MM.1S (cell line): ENCODE data around the gene NIPSNAP3A.

Source experiments
- DNase-seq: peaks from one replicate; pipeline ENCODE4 v3.0.0-alpha.2; 2015
- H2AFZ ChIP-seq: fragments of 300-600 bp; sonication (generic); 2 replicates; pipeline ENCODE4 v1.6.0; 2016; ENCODE audit warnings: antibody characterized with exemption, low read length
- H3F3A ChIP-seq: fragments of 300-600 bp; sonication (generic); 2 replicates; pipeline ENCODE4 v1.6.1; 2016; ENCODE audit warnings: mild to moderate bottlenecking, antibody characterized with exemption, low read length, moderate library complexity, mixed read lengths; ENCODE audit not compliant: insufficient read depth
- H3K27ac ChIP-seq: fragments of 300-600 bp; sonication (generic); 2 replicates; pipeline ENCODE4 v1.5.1; 2016; ENCODE audit warnings: mild to moderate bottlenecking, low read length
- H3K27me3 ChIP-seq: fragments of 300-600 bp; sonication (generic); replicated peaks from 2 replicates; pipeline ENCODE4 v1.6.0; 2016; ENCODE audit warnings: low read length; ENCODE audit not compliant: insufficient read depth
- H3K36me3 ChIP-seq: fragments of 300-600 bp; sonication (generic); replicated peaks from 2 replicates; pipeline ENCODE4 v1.6.1; 2016; ENCODE audit warnings: mild to moderate bottlenecking, low read length, mixed read lengths; ENCODE audit not compliant: insufficient read depth
- H3K4me1 ChIP-seq: fragments of 300-600 bp; sonication (generic); 2 replicates; pipeline ENCODE4 v1.6.1; 2016; ENCODE audit warnings: low read length, mixed read lengths
- H3K4me2 ChIP-seq: fragments of 300-600 bp; sonication (generic); 2 replicates; pipeline ENCODE4 v1.6.0; 2016; ENCODE audit warnings: low read depth, low read length
- H3K4me3 ChIP-seq: fragments of 300-600 bp; sonication (generic); 2 replicates; pipeline ENCODE4 v1.5.1; 2016; ENCODE audit warnings: low read length, mixed read lengths
- H3K79me2 ChIP-seq: fragments of 300-600 bp; sonication (generic); 2 replicates; pipeline ENCODE4 v1.6.1; 2016; ENCODE audit warnings: mixed run types, low read length, mixed read lengths
- H3K9ac ChIP-seq: fragments of 300-600 bp; sonication (generic); 2 replicates; pipeline ENCODE4 v1.6.1; 2016; ENCODE audit warnings: low read length, mixed read lengths
- H3K9me2 ChIP-seq: fragments of 300-600 bp; sonication (generic); replicated peaks from 2 replicates; pipeline ENCODE4 v1.6.1; 2016; ENCODE audit warnings: mild to moderate bottlenecking, low read length, mixed read lengths; ENCODE audit not compliant: insufficient read depth
- H3K9me3 ChIP-seq: fragments of 300-600 bp; sonication (generic); replicated peaks from 2 replicates; pipeline ENCODE4 v1.6.1; 2016; ENCODE audit warnings: mild to moderate bottlenecking, low read length, mixed read lengths; ENCODE audit not compliant: insufficient read depth
- H4K20me1 ChIP-seq: fragments of 300-600 bp; sonication (generic); 2 replicates; pipeline ENCODE4 v1.6.1; 2016; ENCODE audit warnings: mild to moderate bottlenecking, low read length, moderate library complexity, mixed read lengths; ENCODE audit not compliant: insufficient read depth
- EZH2 ChIP-seq: fragments of 300-600 bp; sonication (generic); optimal IDR thresholded peaks from 2 replicates; pipeline ENCODE3; 2017; ENCODE audit warnings: low read depth, mild to moderate bottlenecking, antibody characterized with exemption, low read length, mixed read lengths
- EZH2phosphoT487 ChIP-seq: fragments of 300-600 bp; sonication (generic); IDR thresholded peaks from 2 replicates; pipeline ENCODE4 v1.6.1; 2018; ENCODE audit warnings: antibody characterized with exemption, low read length
- TF ChIP-seq, protein P1 (sequence below): fragments of 300-600 bp; sonication (generic); IDR thresholded peaks from 2 replicates; pipeline ENCODE4 v1.5.1; 2016; ENCODE audit warnings: antibody characterized with exemption, low read length, mixed read lengths

The NIPSNAP3A gene

DNA sequence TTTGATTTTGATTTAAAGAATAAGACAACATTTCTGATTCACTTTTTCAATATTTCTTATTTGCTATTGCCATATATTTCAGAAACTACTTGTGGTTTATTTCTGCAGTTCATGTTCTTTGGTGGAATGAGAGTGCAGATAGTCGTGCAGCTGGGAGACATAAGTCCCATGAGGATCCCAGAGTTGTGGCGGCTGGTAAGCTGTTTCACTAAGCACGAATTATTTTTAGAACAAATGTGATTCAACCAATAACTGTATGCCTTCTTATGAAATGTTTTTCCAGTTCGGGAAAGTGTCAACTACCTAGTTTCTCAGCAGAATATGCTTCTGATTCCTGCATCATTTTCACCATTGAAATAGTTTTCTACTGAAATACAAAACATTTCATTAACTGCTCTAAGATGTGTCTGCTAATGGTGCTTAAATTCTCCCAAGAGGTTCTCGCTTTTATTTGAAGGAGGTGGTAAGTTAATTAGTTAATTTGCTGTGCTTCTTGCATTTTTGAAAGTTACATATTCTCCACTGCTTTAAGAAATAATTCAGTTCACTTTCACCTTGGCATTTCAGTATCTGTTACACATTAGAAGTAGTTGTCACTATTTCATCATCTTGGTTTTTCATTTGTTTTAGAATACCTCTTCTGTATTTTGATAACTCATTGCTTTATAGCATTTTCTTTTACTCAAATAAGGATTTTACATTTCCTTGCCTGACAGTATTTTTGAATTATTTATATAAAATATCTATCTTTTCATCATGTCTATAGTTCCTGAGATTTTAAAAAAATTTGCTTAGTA, 25.4 kb downstream of the NIPSNAP3A start:
- H3K4me2 ChIP-seq: peak overlapping the region; percentile 65
- H3K9ac ChIP-seq: no peak overlapping the region
- H3K4me3 ChIP-seq: no peak overlapping the region
- no peaks in the 10 kb centered on the region for H3K36me3 ChIP-seq
- peaks cover 24% of the 10 kb centered on the region for H3K4me1 ChIP-seq
- 0 out of 2 replicates have a peak overlapping the region, but pooled peaks have one; percentile 22 for H2AFZ ChIP-seq
- no peaks in the 10 kb centered on the region for H3K27me3 ChIP-seq
- H3K79me2 ChIP-seq: no peaks in the 10 kb centered on the region
- H3F3A ChIP-seq: peaks cover 18% of the 10 kb centered on the region
- H4K20me1 ChIP-seq: no peaks in the 10 kb centered on the region
- H3K9me2 ChIP-seq: no peaks in the 10 kb centered on the region
- peak overlapping the region; percentile 18; the same call in 1 of the 2 replicates for H3K27ac ChIP-seq
- no peak for TF ChIP-seq EZH2phosphoT487
- no peak for TF ChIP-seq EZH2
- TF ChIP-seq, protein P1, sequence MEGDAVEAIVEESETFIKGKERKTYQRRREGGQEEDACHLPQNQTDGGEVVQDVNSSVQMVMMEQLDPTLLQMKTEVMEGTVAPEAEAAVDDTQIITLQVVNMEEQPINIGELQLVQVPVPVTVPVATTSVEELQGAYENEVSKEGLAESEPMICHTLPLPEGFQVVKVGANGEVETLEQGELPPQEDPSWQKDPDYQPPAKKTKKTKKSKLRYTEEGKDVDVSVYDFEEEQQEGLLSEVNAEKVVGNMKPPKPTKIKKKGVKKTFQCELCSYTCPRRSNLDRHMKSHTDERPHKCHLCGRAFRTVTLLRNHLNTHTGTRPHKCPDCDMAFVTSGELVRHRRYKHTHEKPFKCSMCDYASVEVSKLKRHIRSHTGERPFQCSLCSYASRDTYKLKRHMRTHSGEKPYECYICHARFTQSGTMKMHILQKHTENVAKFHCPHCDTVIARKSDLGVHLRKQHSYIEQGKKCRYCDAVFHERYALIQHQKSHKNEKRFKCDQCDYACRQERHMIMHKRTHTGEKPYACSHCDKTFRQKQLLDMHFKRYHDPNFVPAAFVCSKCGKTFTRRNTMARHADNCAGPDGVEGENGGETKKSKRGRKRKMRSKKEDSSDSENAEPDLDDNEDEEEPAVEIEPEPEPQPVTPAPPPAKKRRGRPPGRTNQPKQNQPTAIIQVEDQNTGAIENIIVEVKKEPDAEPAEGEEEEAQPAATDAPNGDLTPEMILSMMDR: no peak
- DNase-seq: no peak
- no peaks in the 10 kb centered on the region for H3K9me3 ChIP-seq

DNA sequence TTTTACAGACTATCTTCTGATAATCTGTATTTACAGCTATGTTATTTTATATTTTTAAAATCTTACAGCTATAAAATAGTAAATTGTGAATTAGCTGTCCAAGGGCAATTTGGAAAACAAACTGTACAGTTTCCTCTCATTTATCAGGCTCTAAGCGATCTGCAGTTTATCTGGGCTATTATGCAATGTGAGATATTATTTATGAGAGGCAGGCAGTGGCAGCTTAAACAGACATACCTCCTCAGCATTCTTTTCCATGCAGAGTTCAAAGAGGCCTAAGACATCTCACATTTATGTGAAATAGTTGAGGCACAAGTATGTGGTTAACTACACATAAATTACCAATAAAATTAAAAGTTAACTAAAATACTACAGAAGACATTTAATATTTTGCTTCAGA, 26.6 kb downstream of the NIPSNAP3A start:
- Histone ChIP-seq H3F3A (peaks cover 18% of the 10 kb centered on the region), H3K9me3 (no peaks in the 10 kb centered on the region), H3K27ac (no peak overlapping the region), H3K4me2 (no peak overlapping the region), H3K4me1 (peaks cover 24% of the 10 kb centered on the region), H3K9ac (no peak overlapping the region), H4K20me1 (no peaks in the 10 kb centered on the region), H3K9me2 (no peaks in the 10 kb centered on the region), H3K27me3 (no peaks in the 10 kb centered on the region), H3K36me3 (no peaks in the 10 kb centered on the region), H3K4me3 (no peak overlapping the region), H3K79me2 (no peaks in the 10 kb centered on the region), H2AFZ (no peak overlapping the region)
- TF ChIP-seq EZH2phosphoT487 (no peak), EZH2 (no peak)
- TF ChIP-seq, protein P1: no peak
- DNase-seq: no peak

DNA sequence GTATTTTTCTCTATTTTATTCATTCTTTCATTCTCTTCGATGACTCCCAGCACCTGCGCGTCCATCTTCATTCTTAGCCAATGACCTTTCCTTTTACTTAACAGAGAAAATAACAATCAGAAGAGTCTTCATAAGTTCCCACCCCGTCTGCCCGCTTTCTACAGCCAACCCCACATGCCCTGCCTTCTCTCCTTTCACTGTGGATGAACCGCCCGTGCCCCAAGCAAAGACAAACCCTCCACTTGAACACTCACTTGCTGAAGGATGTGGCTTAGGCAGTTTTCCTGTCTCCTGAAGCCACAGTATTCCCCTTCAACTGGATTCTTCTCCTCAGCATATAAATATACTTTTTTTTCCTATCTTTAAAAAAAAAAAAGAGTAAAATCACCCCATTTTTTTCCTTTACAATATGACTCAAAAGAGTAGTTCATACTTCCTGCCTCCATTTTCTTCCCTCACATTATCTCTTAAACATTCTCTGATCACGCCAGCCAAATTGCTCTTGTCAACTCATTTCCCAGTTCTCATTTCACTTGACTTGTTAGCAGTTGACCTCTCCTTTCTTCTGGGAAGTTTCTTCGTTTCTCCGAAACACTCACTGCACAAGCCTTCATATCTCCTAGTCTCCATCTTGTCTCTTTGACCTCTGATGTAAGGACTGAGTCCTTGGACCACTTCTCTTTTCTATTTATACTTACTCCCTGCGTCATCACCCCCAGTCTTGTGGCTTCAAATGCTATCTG, 27.5 kb downstream of the NIPSNAP3A start:
- H2AFZ ChIP-seq: 0 out of 2 replicates have a peak overlapping the region, but pooled peaks have one; percentile 23
- no peak overlapping the region for H3K4me3 ChIP-seq
- no peaks in the 10 kb centered on the region for H3K9me2 ChIP-seq
- no peaks in the 10 kb centered on the region for H3K36me3 ChIP-seq
- H3K27ac ChIP-seq: peak overlapping the region; percentile 47; the same call in 1 of the 2 replicates
- H3K9ac ChIP-seq: no peak overlapping the region
- H3K9me3 ChIP-seq: no peaks in the 10 kb centered on the region
- DNase-seq: no peak
- no peaks in the 10 kb centered on the region for H3K79me2 ChIP-seq
- H4K20me1 ChIP-seq: no peaks in the 10 kb centered on the region
- H3F3A ChIP-seq: peaks cover 16% of the 10 kb centered on the region
- no peak for TF ChIP-seq EZH2phosphoT487
- TF ChIP-seq, protein P1: no peak
- TF ChIP-seq EZH2: no peak
- H3K4me2 ChIP-seq: peak overlapping the region; percentile 5
- H3K4me1 ChIP-seq: peaks cover 24% of the 10 kb centered on the region
- no peaks in the 10 kb centered on the region for H3K27me3 ChIP-seq
